ENCODE data around the gene UCMA. TPM values are rescaled to one million over a fixed set of nuclear protein-coding genes. Genes with fewer than 3 reads are reported as not detected.

UCMA gene, protein sequence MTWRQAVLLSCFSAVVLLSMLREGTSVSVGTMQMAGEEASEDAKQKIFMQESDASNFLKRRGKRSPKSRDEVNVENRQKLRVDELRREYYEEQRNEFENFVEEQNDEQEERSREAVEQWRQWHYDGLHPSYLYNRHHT
- polyA plus RNA-seq: not detected in 2 replicates

DNA sequence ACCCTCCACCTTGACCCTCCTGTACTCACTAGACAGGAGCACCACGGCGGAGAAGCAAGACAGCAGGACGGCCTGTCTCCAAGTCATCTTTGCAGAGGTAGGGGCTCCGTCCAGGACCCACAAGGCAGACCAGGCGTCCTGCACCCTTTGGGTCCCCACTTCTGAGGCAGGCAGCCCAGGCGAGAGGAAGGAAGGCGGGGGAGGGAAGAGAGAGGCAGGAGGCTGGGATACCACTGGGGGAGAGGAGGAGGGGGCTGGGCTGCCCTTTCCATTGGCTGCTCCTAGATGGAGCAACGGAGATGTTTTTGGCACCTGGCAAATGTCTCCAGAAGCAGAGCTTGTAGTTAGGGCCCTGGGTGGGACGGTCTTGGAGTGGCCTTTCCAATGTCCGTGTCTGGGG is at the start of gene UCMA:
TSS of gene UCMA (minus strand) at position 203 of the 400 bp plus-strand sequence. CDS start at position 87, 116 bp downstream.

Other genes with a start within 250 kb of the UCMA start
- gene CCDC3, start 232.7 kb downstream of the UCMA start, polyA plus RNA-seq: 1.6 and 4.1 TPM in 2 replicates
- gene OPTN, start 134.2 kb downstream of the UCMA start, polyA plus RNA-seq: 26.3 and 38.7 TPM in 2 replicates
- 0.12 TPM in 1 of 2 replicates, not detected in the other for gene MCM10, start 72.8 kb downstream of the UCMA start, polyA plus RNA-seq
- gene PHYH, start 65.7 kb upstream of the UCMA start, polyA plus RNA-seq: 70.8 and 79.3 TPM in 2 replicates
- gene SEPHS1, start 113.9 kb upstream of the UCMA start, polyA plus RNA-seq: 11.4 and 13.6 TPM in 2 replicates

Data from Purkinje cell (primary cell).